Body of pancreas (tissue), 4 donors: ENCODE results near the gene SLC2A5.

Experiments used
- CTCF ChIP-seq, 7 experiments: fragments of 450-650 bp in 4 of 7; fragments of 200-600 bp in 3 of 7; sonication (generic) in 3 of 7; IDR thresholded peaks; one replicate each; pipeline ENCODE4 v1.5.1; 2016 to 2019; ENCODE audit warnings: antibody characterized with exemption in 7 of 7
- POLR2A ChIP-seq, 3 donors: fragments of 450-650 bp; IDR thresholded peaks; one replicate each; pipeline ENCODE4 v1.6.1; 2016; ENCODE audit warnings: antibody characterized with exemption in 3 of 3, mild to moderate bottlenecking in 2 of 3

GRCh38 chr1:9050803-9051202, 18.6 kb downstream of the SLC2A5 start:
- TF ChIP-seq POLR2A (IDR thresholded peaks at IDR 0.05) (no peak), CTCF (IDR thresholded peaks at IDR 0.05) (no peak)
